HS-27A (cell line): ENCODE results near the gene CEACAM7.

Experiments
- DNase-seq: peaks from one replicate; pipeline ENCODE4 v3.0.0-alpha.2; 2012; ENCODE audit warnings: low read depth, missing footprints

CEACAM7 gene

DNA sequence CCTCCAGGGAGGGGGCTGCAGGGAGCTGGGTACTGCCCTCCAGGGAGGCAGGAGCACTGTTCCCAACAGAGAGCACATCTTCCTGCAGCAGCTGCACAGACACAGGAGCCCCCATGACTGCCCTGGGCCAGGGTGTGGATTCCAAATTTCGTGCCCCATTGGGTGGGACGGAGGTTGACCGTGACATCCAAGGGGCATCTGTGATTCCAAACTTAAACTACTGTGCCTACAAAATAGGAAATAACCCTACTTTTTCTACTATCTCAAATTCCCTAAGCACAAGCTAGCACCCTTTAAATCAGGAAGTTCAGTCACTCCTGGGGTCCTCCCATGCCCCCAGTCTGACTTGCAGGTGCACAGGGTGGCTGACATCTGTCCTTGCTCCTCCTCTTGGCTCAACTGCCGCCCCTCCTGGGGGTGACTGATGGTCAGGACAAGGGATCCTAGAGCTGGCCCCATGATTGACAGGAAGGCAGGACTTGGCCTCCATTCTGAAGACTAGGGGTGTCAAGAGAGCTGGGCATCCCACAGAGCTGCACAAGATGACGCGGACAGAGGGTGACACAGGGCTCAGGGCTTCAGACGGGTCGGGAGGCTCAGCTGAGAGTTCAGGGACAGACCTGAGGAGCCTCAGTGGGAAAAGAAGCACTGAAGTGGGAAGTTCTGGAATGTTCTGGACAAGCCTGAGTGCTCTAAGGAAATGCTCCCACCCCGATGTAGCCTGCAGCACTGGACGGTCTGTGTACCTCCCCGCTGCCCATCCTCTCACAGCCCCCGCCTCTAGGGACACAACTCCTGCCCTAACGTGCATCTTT is 12.5 kb upstream of the CEACAM7 start:
- no peak for DNase-seq

DNA sequence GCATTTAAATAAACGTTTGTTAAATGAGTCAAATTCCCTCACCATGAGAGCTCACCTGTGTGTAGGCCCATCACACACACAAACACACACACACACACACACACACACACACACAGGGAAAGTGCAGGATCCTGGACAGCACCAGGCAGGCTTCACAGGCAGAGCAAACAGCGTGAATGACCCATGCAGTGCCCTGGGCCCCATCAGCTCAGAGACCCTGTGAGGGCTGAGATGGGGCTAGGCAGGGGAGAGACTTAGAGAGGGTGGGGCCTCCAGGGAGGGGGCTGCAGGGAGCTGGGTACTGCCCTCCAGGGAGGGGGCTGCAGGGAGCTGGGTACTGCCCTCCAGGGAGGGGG is 11.9 kb upstream of the CEACAM7 start:
- DNase-seq = no peak

DNA sequence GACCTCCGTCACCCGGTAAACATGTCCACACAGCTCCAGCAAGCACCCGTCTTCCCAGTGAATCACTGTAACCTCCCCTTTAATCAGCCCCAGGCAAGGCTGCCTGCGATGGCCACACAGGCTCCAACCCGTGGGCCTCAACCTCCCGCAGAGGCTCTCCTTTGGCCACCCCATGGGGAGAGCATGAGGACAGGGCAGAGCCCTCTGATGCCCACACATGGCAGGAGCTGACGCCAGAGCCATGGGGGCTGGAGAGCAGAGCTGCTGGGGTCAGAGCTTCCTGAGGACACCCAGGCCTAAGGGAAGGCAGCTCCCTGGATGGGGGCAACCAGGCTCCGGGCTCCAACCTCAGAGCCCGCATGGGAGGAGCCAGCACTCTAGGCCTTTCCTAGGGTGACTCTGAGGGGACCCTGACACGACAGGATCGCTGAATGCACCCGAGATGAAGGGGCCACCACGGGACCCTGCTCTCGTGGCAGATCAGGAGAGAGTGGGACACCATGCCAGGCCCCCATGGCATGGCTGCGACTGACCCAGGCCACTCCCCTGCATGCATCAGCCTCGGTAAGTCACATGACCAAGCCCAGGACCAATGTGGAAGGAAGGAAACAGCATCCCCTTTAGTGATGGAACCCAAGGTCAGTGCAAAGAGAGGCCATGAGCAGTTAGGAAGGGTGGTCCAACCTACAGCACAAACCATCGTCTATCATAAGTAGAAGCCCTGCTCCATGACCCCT is 11.3 kb upstream of the CEACAM7 start:
- DNase-seq = no peak

DNA sequence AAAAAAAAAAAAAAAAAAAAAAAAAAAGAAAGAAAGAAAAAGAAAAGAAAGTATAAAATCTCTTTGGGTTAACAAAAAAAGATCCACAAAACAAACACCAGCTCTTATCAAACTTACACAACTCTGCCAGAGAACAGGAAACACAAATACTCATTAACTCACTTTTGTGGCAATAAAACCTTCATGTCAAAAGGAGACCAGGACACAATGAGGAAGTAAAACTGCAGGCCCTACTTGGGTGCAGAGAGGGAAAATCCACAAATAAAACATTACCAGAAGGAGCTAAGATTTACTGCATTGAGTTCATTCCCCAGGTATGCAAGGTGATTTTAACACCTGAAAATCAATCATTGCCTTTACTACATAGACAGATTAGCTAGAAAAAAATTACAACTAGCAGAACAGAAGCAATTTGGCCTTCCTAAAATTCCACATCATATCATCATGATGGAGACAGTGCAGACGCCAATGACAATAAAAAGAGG is 10.7 kb upstream of the CEACAM7 start:
- DNase-seq = no peak

DNA sequence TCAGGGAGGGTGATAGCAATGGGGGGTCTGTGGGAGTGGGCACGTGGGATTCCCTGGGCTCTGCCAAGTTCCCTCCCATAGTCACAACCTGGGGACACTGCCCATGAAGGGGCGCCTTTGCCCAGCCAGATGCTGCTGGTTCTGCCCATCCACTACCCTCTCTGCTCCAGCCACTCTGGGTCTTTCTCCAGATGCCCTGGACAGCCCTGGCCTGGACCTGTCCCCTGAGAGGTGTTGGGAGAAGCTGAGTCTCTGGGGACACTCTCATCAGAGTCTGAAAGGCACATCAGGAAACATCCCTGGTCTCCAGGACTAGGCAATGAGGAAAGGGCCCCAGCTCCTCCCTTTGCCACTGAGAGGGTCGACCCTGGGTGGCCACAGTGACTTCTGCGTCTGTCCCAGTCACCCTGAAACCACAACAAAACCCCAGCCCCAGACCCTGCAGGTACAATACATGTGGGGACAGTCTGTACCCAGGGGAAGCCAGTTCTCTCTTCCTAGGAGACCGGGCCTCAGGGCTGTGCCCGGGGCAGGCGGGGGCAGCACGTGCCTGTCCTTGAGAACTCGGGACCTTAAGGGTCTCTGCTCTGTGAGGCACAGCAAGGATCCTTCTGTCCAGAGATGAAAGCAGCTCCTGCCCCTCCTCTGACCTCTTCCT is 9.3 kb upstream of the CEACAM7 start:
- DNase-seq = no peak

DNA sequence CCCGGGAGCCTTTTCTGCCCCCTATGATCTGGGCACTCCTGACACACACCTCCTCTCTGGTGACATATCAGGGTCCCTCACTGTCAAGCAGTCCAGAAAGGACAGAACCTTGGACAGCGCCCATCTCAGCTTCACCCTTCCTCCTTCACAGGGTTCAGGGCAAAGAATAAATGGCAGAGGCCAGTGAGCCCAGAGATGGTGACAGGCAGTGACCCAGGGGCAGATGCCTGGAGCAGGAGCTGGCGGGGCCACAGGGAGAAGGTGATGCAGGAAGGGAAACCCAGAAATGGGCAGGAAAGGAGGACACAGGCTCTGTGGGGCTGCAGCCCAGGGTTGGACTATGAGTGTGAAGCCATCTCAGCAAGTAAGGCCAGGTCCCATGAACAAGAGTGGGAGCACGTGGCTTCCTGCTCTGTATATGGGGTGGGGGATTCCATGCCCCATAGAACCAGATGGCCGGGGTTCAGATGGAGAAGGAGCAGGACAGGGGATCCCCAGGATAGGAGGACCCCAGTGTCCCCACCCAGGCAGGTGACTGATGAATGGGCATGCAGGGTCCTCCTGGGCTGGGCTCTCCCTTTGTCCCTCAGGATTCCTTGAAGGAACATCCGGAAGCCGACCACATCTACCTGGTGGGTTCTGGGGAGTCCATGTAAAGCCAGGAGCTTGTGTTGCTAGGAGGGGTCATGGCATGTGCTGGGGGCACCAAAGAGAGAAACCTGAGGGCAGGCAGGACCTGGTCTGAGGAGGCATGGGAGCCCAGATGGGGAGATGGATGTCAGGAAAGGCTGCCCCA is 8.5 kb upstream of the CEACAM7 start:
- DNase-seq = no peak

DNA sequence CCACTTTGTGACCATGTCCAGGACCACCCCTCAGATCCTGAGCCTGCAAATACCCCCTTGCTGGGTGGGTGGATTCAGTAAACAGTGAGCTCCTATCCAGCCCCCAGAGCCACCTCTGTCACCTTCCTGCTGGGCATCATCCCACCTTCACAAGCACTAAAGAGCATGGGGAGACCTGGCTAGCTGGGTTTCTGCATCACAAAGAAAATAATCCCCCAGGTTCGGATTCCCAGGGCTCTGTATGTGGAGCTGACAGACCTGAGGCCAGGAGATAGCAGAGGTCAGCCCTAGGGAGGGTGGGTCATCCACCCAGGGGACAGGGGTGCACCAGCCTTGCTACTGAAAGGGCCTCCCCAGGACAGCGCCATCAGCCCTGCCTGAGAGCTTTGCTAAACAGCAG is 7.7 kb upstream of the CEACAM7 start:
- no peak for DNase-seq

DNA sequence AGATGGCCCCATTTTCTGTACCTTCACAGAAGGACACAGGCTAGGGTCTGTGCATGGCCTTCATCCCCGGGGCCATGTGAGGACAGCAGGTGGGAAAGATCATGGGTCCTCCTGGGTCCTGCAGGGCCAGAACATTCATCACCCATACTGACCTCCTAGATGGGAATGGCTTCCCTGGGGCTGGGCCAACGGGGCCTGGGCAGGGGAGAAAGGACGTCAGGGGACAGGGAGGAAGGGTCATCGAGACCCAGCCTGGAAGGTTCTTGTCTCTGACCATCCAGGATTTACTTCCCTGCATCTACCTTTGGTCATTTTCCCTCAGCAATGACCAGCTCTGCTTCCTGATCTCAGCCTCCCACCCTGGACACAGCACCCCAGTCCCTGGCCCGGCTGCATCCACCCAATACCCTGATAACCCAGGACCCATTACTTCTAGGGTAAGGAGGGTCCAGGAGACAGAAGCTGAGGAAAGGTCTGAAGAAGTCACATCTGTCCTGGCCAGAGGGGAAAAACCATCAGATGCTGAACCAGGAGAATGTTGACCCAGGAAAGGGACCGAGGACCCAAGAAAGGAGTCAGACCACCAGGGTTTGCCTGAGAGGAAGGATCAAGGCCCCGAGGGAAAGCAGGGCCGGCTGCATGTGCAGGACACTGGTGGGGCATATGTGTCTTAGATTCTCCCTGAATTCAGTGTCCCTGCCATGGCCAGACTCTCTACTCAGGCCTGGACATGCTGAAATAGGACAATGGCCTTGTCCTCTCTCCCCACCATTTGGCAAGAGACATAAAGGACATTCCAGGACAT is 7.0 kb upstream of the CEACAM7 start:
- no peak for DNase-seq

DNA sequence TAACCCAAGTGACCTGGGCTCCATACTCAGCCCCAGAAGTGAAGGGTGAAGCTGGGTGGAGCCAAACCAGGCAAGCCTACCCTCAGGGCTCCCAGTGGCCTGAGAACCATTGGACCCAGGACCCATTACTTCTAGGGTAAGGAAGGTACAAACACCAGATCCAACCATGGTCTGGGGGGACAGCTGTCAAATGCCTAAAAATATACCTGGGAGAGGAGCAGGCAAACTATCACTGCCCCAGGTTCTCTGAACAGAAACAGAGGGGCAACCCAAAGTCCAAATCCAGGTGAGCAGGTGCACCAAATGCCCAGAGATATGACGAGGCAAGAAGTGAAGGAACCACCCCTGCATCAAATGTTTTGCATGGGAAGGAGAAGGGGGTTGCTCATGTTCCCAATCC is 6.1 kb upstream of the CEACAM7 start:
- DNase-seq = no peak

DNA sequence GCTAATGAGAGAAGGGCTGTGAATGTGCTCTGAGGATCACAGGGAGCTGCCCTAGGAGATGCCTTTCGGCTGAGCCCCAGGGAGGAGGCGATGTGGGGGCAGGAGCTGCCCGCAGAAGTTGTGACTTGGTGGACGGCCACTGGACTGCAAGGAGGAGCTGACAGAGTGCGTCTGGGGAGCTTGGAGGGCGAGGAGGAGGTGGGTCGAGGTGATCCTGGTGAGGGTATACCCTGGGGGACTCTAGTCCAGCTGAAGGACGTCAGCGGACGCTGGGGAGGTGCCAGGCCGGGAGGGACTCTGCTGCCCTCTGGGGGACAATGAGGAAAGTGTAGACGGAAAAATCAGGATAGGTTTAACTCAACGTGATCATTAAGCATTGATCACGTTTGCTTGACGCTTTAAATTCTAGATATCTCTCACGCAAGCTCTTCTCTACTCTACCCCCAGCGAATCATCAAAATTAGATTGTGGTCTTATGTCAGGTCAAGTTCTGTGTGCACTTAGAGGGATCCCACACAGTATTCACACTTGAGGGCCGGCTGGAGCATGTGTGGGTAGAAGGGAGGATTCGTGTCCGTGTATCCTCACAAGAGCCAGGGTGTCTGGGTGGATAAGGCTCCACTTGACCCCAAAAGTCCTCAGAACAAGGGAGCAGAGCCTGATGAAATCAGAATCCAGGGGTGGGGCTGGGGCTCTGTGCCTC is 3.3 kb upstream of the CEACAM7 start:
- DNase-seq = no peak

DNA sequence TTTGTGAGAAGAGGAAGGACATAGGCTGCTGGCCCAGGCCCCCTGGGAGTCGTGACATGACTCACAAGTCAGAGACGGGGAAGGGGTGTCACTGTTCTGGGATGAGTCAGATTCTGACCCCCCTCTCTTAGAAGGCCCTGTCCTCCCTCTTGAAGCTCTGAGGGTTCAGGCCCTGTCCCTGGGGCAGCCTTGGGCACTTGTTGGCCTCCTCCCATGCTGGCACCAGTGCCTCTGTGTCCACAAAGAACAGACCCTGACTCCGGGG is 2.7 kb upstream of the CEACAM7 start:
- DNase-seq = no peak

DNA sequence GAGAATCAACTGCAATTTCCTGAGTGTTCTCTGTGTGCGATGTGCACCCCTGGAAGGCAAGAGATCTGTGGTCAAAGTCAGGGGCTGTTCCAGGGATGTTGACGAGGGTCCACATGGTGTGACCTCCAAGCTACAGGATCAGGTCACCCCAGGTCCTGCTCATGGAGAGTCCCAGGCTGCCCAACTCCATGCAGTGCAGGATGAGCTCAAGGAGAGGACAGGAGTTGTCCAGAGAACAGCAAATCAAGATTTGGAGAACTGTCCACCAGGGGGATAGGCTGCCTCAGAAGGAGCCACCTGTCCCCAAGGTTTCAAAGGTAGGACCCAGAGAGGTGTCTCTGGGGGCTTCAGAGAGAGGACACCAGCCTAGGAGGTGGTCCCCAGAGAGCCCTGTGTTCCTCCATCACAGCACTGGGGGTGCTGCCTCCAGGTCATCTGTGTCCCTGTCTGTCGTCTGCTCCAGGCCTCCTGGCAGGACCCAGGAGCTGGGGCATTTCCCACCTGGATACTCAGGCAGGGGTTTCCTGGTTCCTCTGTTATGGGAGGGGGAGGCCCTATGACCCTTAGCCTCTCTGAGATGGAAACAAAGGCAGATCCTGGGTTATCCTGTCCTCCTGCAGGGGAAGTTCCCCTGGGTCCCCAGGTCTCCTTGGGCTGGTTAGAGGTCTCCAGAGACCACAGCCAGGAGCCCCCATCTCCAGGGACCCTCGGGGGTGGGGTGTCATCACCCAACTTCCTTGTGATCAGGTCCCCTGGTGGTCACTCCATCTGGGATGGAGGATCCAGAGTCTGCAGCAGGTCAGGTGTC is 2.1 kb upstream of the CEACAM7 start:
- no peak for DNase-seq

DNA sequence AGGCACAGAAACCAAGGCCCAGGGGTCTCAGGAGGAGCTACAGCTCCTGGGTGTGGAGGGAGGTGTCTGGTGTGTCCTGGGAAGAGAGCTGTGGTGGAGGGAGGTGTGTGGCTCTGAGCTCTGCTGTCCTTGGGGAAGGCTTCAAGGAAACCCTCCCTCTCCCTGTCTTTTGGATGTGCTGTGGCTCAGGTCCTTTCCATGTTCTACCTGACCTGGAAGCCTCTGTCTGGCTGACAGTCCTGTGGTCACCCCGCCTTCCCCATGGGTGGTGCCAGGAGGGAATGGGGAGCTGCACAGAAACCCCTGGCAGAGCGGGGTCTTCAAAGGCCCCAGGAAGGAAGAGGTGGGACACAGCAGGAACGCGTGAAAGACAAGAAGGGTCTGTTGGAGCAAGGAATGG is 617 bp upstream of the CEACAM7 start:
- no peak for DNase-seq

DNA sequence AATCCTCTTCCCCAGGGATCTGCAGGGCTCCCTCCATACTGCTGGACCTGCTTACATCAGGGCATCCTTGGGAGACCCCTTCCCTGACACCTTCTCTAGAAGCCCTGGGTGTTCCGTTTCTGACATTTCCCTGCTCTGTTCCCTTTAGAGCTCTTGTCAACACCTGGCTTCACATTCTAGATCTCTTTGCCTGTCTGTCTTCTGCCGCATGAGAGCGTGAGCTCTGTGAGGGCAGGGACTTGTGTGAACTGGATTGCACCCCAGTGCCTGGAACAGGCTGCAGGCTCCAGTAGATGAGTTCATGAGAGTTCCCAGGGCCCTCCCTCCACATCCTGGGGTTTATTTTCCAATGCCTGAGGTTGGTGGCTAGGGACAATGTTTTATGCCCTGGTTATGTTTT is 651 bp downstream of the CEACAM7 start:
- no peak for DNase-seq

DNA sequence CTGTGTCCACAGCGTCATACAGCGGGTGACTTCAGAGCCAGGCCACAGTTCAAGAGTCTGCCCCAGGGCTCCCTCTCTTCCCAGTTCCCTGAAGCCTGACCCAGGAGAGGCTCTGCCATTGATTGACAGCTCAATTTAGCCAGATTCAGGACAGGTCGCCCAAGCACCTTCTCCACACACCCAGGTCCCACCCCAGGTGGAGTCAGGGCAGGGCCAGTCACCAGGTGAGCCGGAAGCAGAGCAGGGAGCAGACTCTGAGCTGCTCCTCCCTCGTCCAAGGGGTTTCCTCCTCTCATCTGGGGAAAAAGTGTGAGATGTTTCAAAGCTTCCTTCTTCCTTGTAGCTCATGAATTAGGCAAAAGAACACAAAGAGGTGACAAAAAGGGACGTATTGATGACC is 5.6 kb downstream of the CEACAM7 start:
- no peak for DNase-seq

DNA sequence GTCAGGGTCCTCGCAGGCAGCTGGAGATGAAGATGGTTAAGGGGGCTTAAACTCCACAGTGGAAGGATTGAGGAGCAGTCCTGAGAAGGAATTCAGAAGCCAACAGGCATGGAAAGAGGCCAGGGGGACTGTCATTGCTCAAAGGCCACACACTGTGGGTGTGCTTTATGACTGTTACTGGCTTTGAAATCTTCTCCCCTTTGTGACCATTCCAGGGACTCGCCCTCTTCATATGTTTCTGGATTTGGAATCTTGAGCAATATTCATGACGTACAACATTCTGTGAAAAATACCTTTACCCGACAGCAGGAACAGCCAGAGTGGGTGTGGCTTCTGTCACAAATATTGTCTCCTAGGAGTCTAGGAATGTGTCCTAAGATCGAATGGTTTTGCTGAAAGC is 16.6 kb downstream of the CEACAM7 start:
- DNase-seq = no peak

DNA sequence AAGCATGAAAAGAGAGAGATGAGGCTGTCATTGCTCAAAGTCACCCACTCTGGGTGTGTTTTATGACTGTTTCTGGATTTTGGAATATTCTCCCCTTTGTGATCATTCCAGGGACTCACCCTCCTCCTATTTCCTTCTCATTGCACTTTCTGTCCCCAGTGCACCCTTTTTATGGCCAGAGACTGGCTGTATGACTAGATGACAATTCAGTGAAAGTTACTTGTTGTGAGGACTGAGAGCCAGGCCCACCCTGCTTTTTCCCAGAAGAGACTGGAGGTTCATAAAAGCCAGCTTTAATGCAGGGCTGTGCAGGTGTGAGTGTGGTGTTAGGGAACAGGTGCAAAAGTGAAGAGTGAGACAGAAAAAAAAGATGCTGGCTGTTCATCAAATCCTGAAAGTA is 17.3 kb downstream of the CEACAM7 start:
- no peak for DNase-seq

DNA sequence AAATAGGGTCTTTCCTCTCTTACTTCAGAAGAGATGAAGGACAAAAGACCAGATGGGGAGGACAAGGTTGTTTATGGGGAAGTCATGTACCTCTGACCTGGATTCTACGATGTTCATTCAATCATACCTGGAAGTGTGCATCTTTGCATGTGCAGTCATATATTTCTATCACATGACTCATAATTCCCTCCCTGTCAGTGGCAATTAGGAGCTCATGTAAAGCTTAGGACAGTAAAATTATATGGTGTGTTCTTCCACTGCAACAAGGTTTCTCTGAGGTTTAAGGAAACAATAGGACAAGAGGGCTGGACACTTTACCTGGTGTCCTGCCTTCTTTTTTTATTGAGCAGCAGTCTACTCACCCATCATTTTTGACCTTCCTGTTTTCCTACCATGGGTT is 19.8 kb downstream of the CEACAM7 start:
- DNase-seq = no peak

DNA sequence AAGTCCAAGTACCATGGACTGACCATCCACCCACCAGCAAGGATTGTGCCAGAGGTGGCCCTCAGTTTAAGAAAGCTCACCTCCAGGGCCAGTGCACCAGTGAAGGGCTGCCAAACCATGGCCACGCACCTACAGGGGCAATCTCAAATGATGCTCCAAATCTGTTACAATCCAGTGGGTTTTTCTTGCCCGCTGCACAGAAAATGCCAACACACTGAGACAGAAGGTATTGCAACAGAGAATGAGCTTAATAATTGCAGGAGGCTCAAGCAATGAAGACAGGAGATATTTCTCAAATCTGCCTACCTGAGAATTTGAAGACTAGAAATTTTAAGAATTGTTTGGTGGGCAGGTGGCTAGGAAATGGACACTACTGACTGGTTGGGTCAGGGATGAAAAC is 22.0 kb downstream of the CEACAM7 start:
- DNase-seq = no peak

DNA sequence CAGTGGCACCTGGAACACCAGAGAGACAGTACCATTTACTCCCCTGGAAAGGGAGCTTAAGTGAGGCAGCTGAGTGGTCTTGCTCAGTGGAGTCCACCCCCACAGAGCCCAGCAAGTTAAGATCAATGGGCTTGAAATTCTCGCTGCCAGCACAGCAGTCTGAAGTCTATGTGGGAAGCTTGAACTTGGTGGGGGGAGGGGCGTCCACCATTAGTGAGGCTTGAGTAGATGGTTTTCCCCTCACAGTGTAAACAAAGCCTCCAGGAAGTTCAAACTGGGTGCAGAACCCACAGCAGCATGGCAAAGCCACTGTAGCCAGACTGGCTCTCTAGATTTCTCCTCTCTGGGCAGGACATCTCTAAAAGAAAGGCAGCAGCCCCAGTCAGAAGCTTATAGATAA is 30.9 kb downstream of the CEACAM7 start:
- no peak for DNase-seq
